NCI-H2196 (cell line): ENCODE measurements around the gene ADA.
A peak's percentile ranks its signal among the peaks of the same experiment; 100 is the strongest.
"Not testable (repeated sequence)": the region's sequence is repeated elsewhere in the genome, so short reads cannot be mapped to it uniquely, and the experiment has no call there.

Source experiments
- DNase-seq: peaks from one replicate; lab custom pipeline; 2025; ENCODE audit not compliant: unreplicated experiment; lab: John Stamatoyannopoulos, UW

Gene ADA

DNA sequence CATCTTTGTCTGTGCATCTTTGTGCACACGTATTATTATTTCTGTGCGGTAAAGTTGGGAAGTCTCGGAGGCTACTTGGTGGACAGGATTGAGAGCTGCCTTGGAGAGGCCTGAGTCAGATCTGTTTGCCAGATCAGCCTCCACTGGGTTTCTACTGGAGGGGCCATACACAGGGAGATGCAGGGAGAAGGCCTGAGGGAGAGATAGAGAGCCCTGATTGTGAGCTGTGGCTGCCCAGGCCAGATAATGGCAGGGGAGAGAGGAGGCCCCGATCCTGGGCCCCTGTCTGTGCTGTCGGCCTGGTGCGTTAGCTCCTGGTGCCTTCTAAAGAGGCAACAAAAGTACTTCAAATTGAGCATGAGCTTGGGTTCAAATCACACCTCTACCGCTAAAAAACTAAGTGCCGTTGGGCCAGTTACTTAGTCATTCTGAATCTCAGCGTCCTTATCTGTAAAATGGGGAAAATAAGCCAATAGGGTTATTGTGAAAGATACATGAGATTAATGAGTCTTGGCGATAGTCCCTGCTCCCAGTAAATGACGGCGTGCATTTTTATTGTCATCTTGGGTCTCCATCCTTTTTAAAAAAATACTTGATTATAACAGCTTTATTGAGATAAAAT, 27.6 kb upstream of the ADA start:
- no peak for DNase-seq

DNA sequence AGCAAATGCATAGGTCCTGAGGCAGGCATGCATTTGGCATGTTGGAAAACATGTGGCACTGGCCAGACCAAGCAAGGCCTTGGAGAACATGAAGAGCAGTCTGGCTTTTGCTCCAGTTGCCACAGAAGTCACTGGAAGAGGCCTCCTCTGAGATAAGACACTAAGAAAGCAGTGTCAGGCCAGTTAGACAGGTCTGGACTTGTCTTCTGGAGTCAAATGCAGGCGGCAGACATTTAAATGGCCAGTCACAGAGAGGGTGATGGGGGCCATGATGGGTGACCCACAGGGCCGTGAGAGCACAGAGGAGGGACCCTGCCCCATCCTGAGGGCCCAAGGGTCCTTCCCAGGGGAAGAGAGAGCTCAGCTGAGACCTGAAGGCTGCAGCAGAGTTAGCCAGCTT, 26.7 kb upstream of the ADA start:
- DNase-seq: peak; percentile 17

DNA sequence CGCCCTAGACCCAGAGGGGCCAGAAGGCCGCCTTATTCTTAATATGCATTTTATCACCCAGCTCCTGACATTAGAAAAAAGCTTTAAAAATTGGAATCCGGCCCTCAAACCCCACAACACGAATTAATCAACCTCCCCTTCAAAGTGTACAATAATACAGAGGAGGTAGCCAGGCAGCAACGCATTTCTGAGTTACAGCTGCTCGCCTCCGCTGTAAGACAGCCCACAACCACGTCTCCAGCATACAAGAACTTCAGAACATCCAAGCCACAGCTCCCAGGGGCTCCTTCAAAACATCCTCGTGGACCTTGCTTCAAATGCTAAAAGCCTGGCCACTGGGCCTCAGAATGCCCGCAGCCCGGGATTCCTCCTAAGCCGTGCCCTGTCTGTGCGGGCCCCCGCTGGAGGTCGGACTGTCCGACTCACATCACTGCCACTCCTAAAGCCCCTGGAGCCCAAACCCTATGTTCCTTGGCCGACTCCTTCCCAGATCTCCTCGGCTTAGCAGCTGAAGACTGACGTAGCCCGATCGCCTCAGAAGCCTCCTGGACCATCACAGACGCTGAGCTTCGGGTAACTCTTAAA, 20.9 kb upstream of the ADA start:
- DNase-seq: not testable (repeated sequence)

DNA sequence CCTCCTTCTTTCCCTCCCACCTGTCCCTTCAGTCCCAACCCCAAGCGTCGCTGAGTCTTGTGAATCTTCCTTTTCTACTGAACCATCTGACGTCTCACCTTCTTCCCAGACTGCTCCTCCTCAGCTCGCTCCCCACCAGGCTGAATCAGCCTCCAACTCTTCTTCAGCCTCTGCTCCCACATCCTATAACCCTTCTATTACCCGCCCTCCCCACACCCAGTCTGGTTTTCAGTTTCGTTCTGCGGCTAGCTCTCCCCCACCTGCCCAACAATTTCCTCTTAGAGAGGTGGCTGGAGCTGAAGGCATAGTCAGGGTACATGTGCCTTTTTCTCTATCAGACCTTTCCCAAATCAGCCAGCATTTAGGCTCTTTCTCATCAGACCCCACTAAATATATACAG, 20.0 kb upstream of the ADA start:
- DNase-seq: not testable (repeated sequence)

DNA sequence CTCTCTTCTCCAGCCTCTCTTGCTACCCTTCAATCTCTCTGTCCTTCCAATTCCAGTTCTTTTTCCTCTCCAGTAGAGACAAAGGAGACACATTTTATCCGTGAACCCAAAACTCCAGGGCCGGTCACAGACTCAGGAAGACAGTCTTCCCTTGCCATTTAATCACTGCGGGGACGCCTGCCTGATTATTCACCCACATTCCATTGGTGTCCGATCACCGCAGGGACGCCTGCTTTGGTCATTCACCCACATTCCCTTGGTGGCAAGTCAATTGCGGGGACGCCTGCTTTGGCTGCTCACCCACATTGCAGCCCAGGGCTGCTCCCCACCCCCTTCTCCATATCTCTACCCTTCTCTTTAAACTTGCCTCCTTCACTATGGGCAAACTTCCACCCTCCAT, 19.4 kb upstream of the ADA start:
- not testable (repeated sequence) for DNase-seq

DNA sequence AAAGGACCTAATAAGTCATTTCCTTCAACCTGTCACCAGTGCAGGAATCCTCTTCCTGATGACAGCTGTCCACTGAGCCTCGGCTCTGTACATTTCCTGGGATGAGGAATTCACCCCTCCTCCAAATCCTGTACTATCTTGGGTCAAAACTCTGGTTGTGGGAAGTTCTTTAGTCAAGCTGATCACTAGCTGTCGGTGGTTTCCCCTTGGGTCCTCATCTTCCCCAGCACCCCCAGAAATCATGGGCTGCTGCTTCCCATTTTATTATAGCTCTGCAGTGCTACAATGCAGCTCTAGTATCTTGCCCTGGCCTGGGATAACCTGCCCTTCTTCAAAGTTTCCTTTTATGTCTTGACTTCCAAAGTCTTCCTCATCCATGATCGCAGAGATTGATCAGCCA, 14.6 kb upstream of the ADA start:
- DNase-seq: no peak

DNA sequence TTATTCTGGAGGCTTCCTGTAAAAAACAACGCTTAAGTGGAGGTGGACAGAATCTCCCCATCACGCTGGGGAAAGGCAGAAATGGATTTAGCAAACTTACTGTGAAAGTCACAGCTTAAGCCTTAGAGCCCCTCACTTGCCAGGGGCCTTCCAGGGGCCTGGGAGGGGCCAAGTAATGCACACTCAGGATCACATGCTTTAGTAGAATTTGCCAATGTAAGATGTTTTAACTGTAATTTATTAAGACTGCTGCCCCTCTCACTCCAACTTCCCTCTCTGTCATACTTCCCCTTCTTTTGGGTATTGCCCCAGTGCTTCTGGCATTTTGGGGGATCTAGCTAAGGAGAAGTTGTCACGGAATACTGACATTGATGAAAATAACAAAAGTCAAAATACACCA, 12.6 kb upstream of the ADA start:
- no peak for DNase-seq

DNA sequence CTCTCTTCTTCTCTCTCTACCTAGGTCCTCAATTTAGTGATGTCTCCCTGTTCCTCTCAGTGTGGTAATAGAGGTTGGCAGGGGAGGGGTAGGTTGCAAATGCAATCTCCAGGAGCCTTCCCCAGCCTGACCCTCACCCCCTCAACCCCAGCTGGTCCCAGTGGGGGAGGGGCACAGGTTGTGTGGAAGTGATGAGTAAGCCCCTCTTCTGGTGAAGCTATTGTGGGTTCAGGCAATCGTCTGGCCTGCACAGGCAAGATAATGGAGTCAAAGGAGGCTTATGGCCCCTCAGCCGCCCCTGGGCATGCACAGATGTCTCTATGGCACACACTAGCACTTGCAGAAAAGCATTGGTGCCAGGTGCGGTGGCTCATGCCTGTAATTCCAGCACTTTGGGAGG, 10.8 kb upstream of the ADA start:
- DNase-seq: no peak

DNA sequence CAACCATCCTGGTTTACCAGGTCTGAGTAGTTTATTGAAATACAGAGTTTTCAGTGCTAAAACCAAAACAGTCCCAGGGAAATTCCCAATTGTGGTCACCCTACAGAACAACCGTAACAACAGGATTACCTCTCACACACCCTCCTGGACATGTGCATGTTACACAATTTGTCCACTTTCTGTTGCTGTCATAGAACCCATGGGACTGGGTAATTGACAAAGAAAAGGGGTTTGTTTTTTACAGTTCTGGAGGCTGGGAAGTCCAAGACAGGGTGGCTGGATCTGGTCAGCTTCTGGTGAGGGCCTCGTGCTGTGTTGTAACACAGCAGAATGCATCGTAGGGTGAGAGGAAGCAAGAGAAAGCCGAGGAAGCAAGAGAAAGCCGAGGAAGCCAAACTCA, 9.1 kb upstream of the ADA start:
- no peak for DNase-seq

DNA sequence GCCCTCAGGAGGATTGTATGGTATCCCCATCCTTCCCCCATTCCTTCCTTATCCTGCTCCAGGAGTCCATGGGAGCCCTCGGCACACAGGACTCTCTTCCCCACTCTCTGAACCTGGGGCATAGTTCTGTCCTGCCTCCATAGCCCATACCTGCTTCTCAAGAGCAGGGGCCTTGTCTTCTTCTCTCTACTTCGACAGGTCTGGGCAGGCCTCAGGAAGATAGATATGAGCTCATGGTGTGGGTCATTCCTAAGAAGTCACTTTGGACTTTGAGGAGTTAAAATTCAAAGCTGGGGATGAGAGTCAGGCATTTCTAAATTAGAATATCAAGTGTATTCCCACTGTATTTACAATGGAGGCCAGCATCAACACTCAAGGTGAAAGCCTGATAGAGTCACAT, 8.4 kb upstream of the ADA start:
- DNase-seq: no peak

DNA sequence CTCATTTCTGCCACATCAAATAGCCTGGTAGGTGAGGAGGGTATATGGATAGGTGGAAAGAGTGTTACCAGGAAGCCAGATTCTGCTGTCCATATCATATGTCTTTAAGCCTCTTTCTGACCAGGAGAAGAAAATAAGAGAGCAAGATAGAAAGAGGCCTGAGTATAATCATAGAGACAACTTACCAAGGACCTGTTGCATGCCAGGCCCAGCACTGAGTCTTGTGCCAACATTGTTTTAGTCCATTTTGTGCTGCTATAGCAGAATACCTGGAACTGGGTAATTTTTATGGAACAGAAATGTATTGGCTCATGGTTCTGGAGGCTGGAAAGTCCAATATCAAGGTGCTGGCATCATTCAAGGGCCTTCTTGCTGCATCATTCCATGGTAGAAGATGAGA, 7.3 kb upstream of the ADA start:
- no peak for DNase-seq

DNA sequence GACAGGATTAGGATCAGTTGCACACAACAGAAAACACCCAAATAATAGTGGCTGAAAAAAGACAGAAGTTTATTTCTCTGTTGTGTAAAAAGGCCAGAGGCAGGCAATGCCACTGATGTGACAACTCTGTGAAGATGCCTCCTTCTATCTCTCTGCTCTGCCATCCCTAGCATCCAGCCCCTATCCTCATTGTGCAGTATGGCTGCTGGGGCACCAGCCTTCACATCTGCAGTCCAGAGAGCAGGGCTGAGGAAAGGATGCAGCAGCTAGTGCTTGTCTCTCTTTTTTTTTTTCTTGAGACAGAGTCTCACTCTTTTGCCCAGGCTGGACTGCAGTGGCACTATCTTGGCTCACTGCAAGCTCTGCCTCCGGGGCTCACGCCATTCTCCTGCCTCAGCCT, 6.4 kb upstream of the ADA start:
- DNase-seq: no peak

DNA sequence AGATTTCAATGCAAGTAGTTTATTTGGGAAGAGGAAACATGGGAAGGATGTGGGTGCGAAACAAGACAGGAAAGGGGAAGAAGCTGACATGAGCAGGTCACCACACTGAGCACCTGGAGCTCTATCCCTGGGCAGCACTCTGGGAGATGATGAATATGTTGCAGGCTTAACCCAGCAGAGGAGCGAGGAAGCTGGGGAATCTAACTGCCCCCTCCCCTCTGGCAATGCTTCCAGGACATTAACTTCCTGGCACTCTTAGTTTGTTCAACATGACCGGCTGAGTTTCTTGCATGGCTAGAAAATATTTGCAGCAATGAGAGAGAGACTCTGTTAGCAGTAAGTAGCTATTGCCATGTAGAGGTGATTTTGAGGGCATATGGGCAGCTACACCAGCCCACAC, 4.9 kb upstream of the ADA start:
- no peak for DNase-seq

DNA sequence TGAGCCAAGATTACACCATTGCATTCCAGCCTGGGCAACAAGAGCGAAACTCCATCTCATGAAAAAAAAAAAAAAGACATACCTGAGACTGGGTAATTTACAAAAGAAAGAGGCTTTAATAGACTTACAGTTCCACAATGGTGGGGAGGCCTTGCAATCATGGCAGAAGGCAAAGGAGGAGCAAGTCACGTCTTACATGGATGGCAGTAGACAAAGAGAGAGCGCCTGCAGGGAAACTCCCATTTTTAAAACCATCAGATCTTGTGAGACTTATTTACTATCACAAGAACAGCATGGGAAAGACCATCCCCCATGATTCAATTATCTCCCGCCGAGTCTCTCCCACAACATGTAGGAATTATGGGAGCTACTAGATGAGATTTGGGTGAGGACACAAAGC, 2.7 kb upstream of the ADA start:
- not testable (repeated sequence) for DNase-seq

DNA sequence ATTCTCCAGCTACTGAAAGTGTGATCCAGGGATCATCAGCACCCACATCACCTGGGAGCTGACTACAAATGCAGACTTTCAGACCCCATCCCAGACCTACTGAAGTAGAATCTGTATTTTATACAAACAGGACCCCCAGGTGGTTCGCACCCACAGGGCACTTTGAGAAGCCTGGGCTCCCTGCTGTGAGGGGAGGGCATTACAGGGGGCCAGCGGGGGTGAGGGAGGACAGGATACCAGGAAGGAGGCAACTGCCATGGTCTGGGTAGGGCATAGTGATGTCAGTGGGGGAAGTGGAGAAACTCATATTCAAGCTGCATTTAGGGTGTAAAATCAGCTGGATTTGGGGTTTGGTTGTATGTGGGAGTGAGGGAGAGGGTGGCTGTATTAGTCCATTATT, 2.0 kb upstream of the ADA start:
- DNase-seq: no peak

DNA sequence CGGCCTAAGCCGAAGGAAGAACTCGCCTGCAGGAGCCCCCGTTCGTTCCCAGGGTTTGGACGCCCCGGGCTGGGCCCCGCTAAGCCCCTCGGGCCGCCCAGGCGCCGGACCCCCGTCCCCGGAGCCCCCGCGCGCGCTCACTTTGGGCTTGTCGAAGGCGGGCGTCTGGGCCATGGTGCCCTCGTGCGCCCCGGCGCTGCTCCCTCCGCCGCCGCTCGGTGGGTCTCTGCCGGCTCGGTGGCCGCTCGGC, 140 bp downstream of the ADA start:
- no peak for DNase-seq

DNA sequence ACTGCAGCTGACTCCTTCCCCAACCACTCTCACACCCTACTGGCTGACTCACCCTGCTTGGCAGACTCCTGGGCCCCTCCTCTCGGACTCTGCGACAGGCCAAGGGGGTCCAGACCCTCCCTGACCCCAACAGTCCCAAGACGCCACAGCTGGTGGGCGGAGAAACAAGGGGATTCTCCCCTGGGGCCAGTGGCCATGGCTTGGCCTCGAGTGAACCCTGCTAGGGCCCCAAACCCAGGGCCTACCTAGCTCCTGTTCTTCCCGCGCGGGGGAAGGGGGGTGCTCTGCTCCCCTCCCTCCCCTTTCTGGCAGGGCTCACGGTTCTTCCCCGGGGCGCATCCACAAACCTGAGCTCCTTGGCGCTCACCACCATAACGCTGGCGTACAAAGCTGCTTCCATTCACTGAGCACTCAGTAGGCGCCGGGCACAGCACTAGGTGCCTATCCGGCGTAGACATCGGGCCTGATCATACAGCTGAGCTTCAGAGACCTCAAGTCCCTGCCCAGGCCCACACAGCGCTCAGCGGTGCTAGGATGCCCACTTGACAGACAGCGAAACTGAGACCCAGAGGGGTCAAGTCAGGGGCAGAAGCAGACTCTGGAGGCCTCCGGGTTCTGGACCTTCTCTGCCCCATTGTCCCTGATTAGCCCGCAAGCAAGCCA, 597 bp downstream of the ADA start:
- DNase-seq: no peak

DNA sequence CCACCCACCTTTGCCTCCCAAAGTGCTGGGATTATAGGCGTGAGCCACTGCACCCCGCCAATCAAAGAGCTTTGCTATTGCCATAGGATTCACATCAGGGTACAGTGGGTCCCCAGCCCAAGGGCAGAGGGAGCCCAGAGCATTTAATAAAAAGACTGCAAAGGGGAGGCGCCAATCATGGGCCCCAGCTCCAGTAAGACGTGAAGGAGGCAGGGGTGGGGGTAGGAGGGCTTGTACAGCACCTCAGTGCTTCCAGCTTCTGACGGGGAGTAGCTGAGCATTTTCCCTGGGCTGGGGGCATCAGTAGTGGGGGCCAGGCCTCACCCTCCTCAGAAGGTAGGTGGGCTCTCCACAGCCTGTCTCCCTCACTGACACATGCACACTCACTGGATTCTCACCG, 1.5 kb downstream of the ADA start:
- no peak for DNase-seq

DNA sequence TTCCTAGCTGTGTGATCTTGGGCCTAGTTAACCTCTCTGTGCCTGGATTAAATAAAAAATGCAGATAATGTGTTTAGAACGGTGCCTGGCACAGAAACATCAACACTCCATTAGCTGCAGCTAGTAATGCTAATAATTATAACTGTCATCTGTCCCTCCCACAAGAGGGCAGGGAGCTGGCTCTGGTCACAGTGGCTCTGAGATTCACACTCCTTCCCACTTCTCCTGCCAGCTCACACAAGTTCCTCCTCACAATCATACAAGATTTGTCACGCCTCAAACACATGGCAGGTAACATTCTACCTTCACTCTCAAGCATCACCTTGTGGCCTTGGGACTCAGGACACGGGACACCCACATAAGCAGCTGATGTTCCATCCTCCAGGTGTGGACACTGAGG, 2.4 kb downstream of the ADA start:
- no peak for DNase-seq

DNA sequence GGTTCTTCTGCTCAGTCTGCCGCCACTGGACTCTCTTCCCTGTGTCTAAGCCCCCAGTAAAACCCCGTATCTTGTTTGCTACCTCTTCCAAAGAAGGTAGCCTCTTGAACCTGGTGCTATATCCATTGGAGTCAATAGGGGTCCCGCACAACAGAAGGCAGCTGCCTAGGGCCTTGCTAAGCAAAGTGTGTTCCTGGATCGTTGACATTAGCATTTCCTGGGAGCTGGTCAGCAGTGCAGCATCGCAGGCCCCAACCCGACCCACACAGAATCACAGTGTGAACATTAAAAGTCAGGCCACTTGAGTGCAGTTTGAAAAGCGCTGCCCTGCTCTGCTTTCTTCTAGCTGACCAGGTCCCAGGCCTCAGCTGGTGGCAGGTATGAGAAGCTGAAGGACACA, 2.9 kb downstream of the ADA start:
- DNase-seq: no peak

DNA sequence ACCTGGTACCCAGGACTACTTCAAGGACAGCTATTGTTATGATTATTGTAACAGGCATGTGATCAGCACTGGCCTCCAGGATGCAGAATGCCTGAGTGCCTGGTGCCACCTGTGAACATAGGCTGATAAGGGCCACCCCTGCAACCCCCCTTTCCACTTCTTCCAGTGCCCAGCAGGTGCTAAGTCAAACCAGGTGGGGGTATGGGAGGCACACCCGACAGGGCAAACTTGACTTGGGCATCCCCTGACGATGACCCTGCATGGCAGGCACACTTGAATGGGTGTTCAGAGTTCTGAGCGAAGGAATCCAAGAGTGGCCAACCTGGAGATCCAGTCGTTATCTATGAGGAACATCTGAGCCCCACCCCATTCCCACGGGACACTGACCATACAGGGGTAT, 3.4 kb downstream of the ADA start:
- DNase-seq: no peak

DNA sequence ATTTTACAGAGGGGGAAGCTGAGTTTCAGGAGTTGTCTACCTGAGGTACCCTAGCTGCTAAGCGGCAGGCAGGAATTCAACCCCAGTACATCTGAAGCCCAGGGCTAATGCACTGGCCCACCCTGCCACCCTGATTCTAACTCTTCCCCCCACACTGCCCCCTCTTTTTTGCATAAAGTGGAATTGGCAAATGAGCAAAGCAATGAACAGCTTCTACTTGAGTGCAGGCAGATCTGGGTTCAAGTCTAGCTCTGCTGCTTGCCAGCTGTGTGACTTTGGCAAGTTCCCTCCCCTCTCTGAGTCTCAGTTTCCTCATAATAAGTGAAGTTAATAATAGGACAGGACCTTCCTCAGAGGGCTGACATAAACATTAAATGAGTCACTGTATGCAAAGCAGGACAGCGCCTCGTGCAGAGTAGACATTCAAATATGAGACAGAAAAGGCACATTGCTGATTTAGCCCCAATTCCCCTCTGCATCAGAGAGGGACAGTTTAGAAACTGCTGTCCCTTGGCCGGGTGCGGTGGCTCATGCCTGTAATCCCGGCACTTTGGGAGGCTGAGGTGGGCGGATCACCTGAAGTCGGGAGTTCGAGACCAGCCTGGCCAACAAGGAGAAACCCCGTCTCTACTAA, 4.7 kb downstream of the ADA start:
- no peak for DNase-seq
